ENCODE measurements around the gene SMIM44.
A peak's percentile ranks its signal among the peaks of the same experiment; 100 is the strongest.

Gene SMIM44

GRCh38 chr19:3474614-3475013 lies 8.6 kb downstream of the SMIM44 start:
- no peak for DNase-seq

- DNase-seq, result no peak
Observed at GRCh38 chr19:3474010-3474409, 9.2 kb downstream of the SMIM44 start.

GRCh38 chr19:3471954-3472655 lies 11.1 kb downstream of the SMIM44 start:
- DNase-seq, result peak; percentile 36

GRCh38 chr19:3470500-3471128 lies 12.6 kb downstream of the SMIM44 start:
- no peak for DNase-seq

- no peak for DNase-seq
Observed at GRCh38 chr19:3469638-3470499, 13.4 kb downstream of the SMIM44 start.

- no peak for DNase-seq
Observed at GRCh38 chr19:3468211-3468610, 15.0 kb downstream of the SMIM44 start.

GRCh38 chr19:3467437-3468198 lies 15.6 kb downstream of the SMIM44 start:
- DNase-seq, result no peak

GRCh38 chr19:3466635-3467034 lies 16.6 kb downstream of the SMIM44 start:
- DNase-seq, result no peak

- no peak for DNase-seq
Observed at GRCh38 chr19:3465552-3465951, 17.7 kb downstream of the SMIM44 start.

- DNase-seq, result no peak
Observed at GRCh38 chr19:3464587-3465235, 18.5 kb downstream of the SMIM44 start.

GRCh38 chr19:3463714-3464586 lies 19.3 kb downstream of the SMIM44 start:
- no peak for DNase-seq

GRCh38 chr19:3462991-3463713 lies 20.1 kb downstream of the SMIM44 start:
- DNase-seq, result no peak

GRCh38 chr19:3459965-3460582 lies 23.2 kb downstream of the SMIM44 start:
- DNase-seq, result no peak

GRCh38 chr19:3459089-3459881 lies 24.0 kb downstream of the SMIM44 start:
- no peak for DNase-seq

GRCh38 chr19:3458229-3459088 lies 24.8 kb downstream of the SMIM44 start:
- DNase-seq, result no peak

GRCh38 chr19:3457528-3458228 lies 25.6 kb downstream of the SMIM44 start:
- DNase-seq, result no peak

- no peak for DNase-seq
Observed at GRCh38 chr19:3456925-3457527, 26.2 kb downstream of the SMIM44 start.

All from stimulated activated CD4-positive, alpha-beta T cell treated with anti-CD3 and anti-CD28 coated beads, Interleukin-12 subunit alpha, Interleukin-12 subunit beta, amount 100 ng/mL, for 4 hours (primary cell).